ENCODE measurements around the gene KLHL26.

DNA sequence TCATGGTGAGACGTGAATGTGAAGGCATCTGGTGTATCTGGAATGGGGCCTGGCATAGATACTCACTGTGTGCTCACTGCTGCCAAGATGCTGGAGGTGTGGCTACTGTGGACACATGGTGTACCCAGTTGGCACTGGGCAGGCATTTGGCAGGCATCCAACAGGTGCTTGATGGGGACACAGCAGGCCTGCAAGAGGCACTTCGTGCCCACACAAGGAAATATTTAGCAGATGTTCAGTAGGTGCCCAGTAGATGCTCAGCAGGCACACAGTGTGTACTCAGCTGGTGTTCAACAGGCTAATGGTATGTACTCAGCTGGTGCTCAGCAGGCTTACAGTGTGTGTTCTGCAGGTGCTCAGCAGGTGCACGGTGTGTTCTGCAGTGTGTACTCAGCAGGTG is 60.9 kb downstream of the KLHL26 start:
- TF ChIP-seq, protein P1, sequence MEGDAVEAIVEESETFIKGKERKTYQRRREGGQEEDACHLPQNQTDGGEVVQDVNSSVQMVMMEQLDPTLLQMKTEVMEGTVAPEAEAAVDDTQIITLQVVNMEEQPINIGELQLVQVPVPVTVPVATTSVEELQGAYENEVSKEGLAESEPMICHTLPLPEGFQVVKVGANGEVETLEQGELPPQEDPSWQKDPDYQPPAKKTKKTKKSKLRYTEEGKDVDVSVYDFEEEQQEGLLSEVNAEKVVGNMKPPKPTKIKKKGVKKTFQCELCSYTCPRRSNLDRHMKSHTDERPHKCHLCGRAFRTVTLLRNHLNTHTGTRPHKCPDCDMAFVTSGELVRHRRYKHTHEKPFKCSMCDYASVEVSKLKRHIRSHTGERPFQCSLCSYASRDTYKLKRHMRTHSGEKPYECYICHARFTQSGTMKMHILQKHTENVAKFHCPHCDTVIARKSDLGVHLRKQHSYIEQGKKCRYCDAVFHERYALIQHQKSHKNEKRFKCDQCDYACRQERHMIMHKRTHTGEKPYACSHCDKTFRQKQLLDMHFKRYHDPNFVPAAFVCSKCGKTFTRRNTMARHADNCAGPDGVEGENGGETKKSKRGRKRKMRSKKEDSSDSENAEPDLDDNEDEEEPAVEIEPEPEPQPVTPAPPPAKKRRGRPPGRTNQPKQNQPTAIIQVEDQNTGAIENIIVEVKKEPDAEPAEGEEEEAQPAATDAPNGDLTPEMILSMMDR (IDR thresholded peaks at IDR 0.05; ENCODE audit: borderline replicate concordance, extremely low read depth, low read length, poor library complexity, severe bottlenecking): no peak
- no peak for TF ChIP-seq EZH2 (IDR thresholded peaks at IDR 0.05; ENCODE audit: borderline replicate concordance, low read depth, low read length, severe bottlenecking)

Data from DND-41 (cell line).